DOHH2 (cell line): ENCODE measurements around the gene RIMBP2.

ENCODE experiments used
- H3F3A ChIP-seq: fragments of 200-600 bp; sonication (generic), shearing (Covaris generic); 2 replicates; pipeline ENCODE4 v1.6.0; 2016; ENCODE audit warnings: antibody characterized with exemption, mild to moderate bottlenecking; ENCODE audit not compliant: control insufficient read depth, insufficient read depth
- H3K27ac ChIP-seq: fragments of 200-600 bp; sonication (generic); 2 replicates; pipeline ENCODE4 v1.5.1; 2014; ENCODE audit warnings: low read depth, mild to moderate bottlenecking, low read length, moderate library complexity
- H3K27me3 ChIP-seq: fragments of 200-600 bp; sonication (generic); 2 replicates; pipeline ENCODE4 v1.6.1; 2014; ENCODE audit warnings: mild to moderate bottlenecking, low read length, mixed read lengths; ENCODE audit not compliant: control insufficient read depth
- H3K36me3 ChIP-seq: fragments of 200-600 bp; sonication (generic); 2 replicates; pipeline ENCODE4 v1.6.1; 2014; ENCODE audit warnings: mild to moderate bottlenecking, low read length, moderate library complexity, mixed read lengths; ENCODE audit not compliant: control insufficient read depth
- H3K4me1 ChIP-seq: fragments of 200-600 bp; sonication (generic); 2 replicates; pipeline ENCODE4 v1.6.1; 2014; ENCODE audit warnings: mild to moderate bottlenecking, low read length, mixed read lengths; ENCODE audit not compliant: control insufficient read depth
- H3K4me2 ChIP-seq: fragments of 200-600 bp; sonication (generic); 2 replicates; pipeline ENCODE4 v1.6.0; 2014; ENCODE audit warnings: mild to moderate bottlenecking, low read length, moderate library complexity
- H3K4me3 ChIP-seq: fragments of 200-600 bp; sonication (generic); 2 replicates; pipeline ENCODE4 v1.5.1; 2014; ENCODE audit warnings: mild to moderate bottlenecking, low read length, mixed read lengths
- H3K79me2 ChIP-seq: fragments of 200-600 bp; sonication (generic); 2 replicates; pipeline ENCODE4 v1.6.1; 2014; ENCODE audit warnings: mild to moderate bottlenecking, low read length, mixed read lengths; ENCODE audit not compliant: control insufficient read depth
- H3K9me2 ChIP-seq: fragments of 200-600 bp; sonication (generic); replicated peaks from 2 replicates; pipeline ENCODE4 v1.6.1; 2014; ENCODE audit warnings: mild to moderate bottlenecking, low read length, mixed read lengths; ENCODE audit not compliant: control insufficient read depth
- H3K9me3 ChIP-seq: fragments of 200-600 bp; sonication (generic); 2 replicates; pipeline ENCODE4 v1.6.1; 2014; ENCODE audit warnings: antibody characterized with exemption, low read length, mixed read lengths; ENCODE audit not compliant: control insufficient read depth, insufficient read depth
- H4K20me1 ChIP-seq: fragments of 200-600 bp; sonication (generic); 2 replicates; pipeline ENCODE4 v1.6.0; 2014; ENCODE audit warnings: low read depth, mild to moderate bottlenecking, antibody characterized with exemption, low read length, moderate library complexity; ENCODE audit not compliant: control insufficient read depth, insufficient read depth
- CTCF ChIP-seq: fragments of 200-600 bp; sonication (generic); IDR thresholded peaks from one replicate; pipeline ENCODE4 v1.5.1; 2014; ENCODE audit warnings: antibody characterized with exemption, mild to moderate bottlenecking, low read depth, low read length; ENCODE audit not compliant: poor library complexity, severe bottlenecking
- EZH2phosphoT487 ChIP-seq: fragments of 200-600 bp; sonication (generic); IDR thresholded peaks from 2 replicates; pipeline ENCODE4 v1.6.1; 2017; ENCODE audit warnings: borderline replicate concordance, mild to moderate bottlenecking, antibody characterized with exemption, low read length, moderate library complexity, mixed read lengths

The RIMBP2 gene

GRCh38 chr12:130573235-130573634, 142.9 kb downstream of the RIMBP2 start:
- Histone ChIP-seq H3K9me3 (no peaks in the 10 kb centered on the region), H3K79me2 (no peaks in the 10 kb centered on the region), H3K4me2 (no peak overlapping the region), H3K27me3 (no peaks in the 10 kb centered on the region), H3F3A (no peaks in the 10 kb centered on the region), H3K4me1 (no peaks in the 10 kb centered on the region), H3K36me3 (no peaks in the 10 kb centered on the region), H4K20me1 (no peaks in the 10 kb centered on the region), H3K4me3 (no peak overlapping the region), H3K27ac (no peak overlapping the region), H3K9me2 (no peaks in the 10 kb centered on the region)
- TF ChIP-seq EZH2phosphoT487 (no peak), CTCF (no peak)

- Histone ChIP-seq H3K9me3 (no peaks in the 10 kb centered on the region), H3K79me2 (no peaks in the 10 kb centered on the region), H3K36me3 (no peaks in the 10 kb centered on the region), H3K9me2 (no peaks in the 10 kb centered on the region), H3K4me2 (no peak overlapping the region), H3K4me1 (no peaks in the 10 kb centered on the region), H3F3A (no peaks in the 10 kb centered on the region), H3K4me3 (no peak overlapping the region), H3K27ac (no peak overlapping the region), H3K27me3 (no peaks in the 10 kb centered on the region), H4K20me1 (no peaks in the 10 kb centered on the region)
- no peak for TF ChIP-seq CTCF
- no peak for TF ChIP-seq EZH2phosphoT487
Measured at GRCh38 chr12:130572553-130572952, 143.5 kb downstream of the RIMBP2 start.

- Histone ChIP-seq H3K4me1 (no peaks in the 10 kb centered on the region), H3K27ac (no peak overlapping the region), H4K20me1 (no peaks in the 10 kb centered on the region), H3K27me3 (no peaks in the 10 kb centered on the region), H3K4me2 (no peak overlapping the region), H3K79me2 (no peaks in the 10 kb centered on the region), H3F3A (no peaks in the 10 kb centered on the region), H3K9me3 (no peaks in the 10 kb centered on the region), H3K36me3 (no peaks in the 10 kb centered on the region), H3K9me2 (no peaks in the 10 kb centered on the region), H3K4me3 (no peak overlapping the region)
- TF ChIP-seq EZH2phosphoT487 (no peak), CTCF (no peak)
Measured at GRCh38 chr12:130571734-130572133, 144.4 kb downstream of the RIMBP2 start.

- Histone ChIP-seq H3F3A (no peaks in the 10 kb centered on the region), H3K9me2 (no peaks in the 10 kb centered on the region), H3K9me3 (no peaks in the 10 kb centered on the region), H3K4me2 (no peak overlapping the region), H3K79me2 (no peaks in the 10 kb centered on the region), H3K4me1 (no peaks in the 10 kb centered on the region), H3K27me3 (no peaks in the 10 kb centered on the region), H3K27ac (no peak overlapping the region), H4K20me1 (no peaks in the 10 kb centered on the region), H3K4me3 (no peak overlapping the region), H3K36me3 (no peaks in the 10 kb centered on the region)
- TF ChIP-seq EZH2phosphoT487 (no peak), CTCF (no peak)
Measured at GRCh38 chr12:130571089-130571488, 145.0 kb downstream of the RIMBP2 start.
